ENCODE measurements around the gene TSPAN13. TPM values are rescaled to one million over a fixed set of nuclear protein-coding genes. Genes with fewer than 3 reads are reported as not detected.

TSPAN13 gene
- total RNA-seq, 4 donors from 2014 or later: 16.8 to 31.1 (median 28.2) TPM

DNA sequence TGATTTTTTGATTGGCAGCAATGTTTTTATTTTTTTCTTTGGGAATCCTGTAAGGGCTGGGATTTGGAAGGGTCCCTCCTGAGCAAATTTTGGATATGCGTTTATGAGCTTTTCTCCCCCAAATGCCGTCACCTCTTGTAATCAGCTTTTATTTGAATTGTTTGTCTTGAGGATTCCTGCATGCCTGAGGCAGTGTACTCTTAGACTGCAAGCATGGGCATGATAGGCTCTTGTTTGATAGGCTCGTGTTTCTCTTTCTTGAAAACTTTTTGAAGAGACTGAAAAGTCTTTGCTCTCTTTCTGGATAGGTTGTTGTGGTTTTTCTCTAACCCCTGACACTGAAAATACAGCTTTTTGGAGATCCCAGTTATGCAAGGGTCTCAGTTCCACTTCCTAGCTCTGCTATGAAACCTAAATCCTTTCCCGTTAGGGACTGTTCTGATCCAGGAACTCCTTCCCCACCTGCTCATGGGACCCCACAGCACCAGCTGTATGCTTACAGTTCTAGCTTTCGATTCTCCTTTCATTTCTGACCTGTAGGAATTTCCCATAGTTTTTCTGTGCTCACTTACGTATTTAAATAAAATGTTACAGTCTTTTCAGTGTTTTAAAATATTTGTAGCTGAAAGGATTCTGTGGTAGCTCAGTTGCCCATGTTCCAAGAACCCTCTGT lies 17.2 kb downstream of the TSPAN13 start:
- peaks cover 5 to 11% of the 10 kb centered on the region in 2 donors for H3K4me1 ChIP-seq
- no peak overlapping the region for H3K4me3 ChIP-seq (replicated peaks in 1 of 3)
- DNase-seq: peak in 1 of 2 donors; percentile 12
- H3K27me3 ChIP-seq: no peaks in the 10 kb centered on the region
- 56% methylated on average over 6 of the region's 6 CpGs for WGBS, 2 donors
- TF ChIP-seq POLR2A (IDR thresholded peaks at IDR 0.05): no peak
- TF ChIP-seq, protein P1, sequence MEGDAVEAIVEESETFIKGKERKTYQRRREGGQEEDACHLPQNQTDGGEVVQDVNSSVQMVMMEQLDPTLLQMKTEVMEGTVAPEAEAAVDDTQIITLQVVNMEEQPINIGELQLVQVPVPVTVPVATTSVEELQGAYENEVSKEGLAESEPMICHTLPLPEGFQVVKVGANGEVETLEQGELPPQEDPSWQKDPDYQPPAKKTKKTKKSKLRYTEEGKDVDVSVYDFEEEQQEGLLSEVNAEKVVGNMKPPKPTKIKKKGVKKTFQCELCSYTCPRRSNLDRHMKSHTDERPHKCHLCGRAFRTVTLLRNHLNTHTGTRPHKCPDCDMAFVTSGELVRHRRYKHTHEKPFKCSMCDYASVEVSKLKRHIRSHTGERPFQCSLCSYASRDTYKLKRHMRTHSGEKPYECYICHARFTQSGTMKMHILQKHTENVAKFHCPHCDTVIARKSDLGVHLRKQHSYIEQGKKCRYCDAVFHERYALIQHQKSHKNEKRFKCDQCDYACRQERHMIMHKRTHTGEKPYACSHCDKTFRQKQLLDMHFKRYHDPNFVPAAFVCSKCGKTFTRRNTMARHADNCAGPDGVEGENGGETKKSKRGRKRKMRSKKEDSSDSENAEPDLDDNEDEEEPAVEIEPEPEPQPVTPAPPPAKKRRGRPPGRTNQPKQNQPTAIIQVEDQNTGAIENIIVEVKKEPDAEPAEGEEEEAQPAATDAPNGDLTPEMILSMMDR (IDR thresholded peaks at IDR 0.05): no peak
- H3K9me3 ChIP-seq: no peaks in the 10 kb centered on the region
- H3K27ac ChIP-seq: peak overlapping the region in 1 of 3 donors; percentile 57
- no peaks in the 10 kb centered on the region for H3K36me3 ChIP-seq
- intact Hi-C loops (cut with DNase I): no loop called here

DNA sequence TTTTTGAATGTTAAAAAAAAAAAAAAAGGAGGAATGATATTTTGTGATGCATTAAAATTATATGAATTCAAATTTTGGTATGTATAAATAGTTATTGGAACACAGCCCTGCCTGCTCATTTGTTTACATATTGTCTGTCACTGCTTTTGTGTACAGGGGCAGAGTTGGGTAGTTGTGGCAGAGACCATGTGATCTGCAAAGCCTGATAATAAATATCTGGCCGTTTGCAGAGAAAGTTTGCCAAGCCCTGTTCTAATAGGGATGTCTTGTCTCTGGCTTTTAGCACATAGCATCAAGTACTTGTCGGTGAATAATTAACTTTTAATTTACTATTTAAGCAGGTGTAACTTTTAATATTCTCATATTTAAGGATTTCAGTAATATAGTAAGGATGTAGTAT lies 19.8 kb downstream of the TSPAN13 start:
- TF ChIP-seq POLR2A (IDR thresholded peaks at IDR 0.05): no peak
- TF ChIP-seq, protein P1 (IDR thresholded peaks at IDR 0.05): no peak
- WGBS, 2 donors: 72 to 77% methylated on average over 2 of the region's 2 CpGs
- Histone ChIP-seq H3K9me3 (no peaks in the 10 kb centered on the region), H3K4me3 (replicated peaks in 1 of 3) (no peak overlapping the region), H3K4me1 (peaks cover 5 to 11% of the 10 kb centered on the region in 2 donors), H3K27ac (no peak overlapping the region), H3K27me3 (no peaks in the 10 kb centered on the region), H3K36me3 (no peaks in the 10 kb centered on the region)
- DNase-seq: no peak
- intact Hi-C loops (cut with DNase I): no loop called here

DNA sequence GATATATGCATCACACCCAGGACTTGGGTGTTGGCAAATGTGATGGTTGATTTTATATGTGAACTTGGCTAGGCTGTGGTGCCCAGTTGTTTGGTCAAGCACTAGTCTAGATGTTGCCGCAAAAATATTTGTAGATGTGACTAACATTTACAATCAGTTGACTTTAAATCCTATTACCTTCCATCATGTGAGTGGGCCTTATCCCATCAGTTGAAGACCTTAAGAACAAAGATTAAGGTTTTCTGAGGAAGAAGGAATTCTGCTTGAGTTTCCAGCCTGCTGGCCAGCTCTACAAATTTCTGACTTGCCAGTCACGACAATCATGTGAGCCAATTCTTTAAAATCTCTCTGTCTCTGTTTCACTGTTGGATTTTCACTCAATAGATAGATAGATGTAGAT lies 20.3 kb downstream of the TSPAN13 start:
- Histone ChIP-seq H3K27ac (no peak overlapping the region), H3K4me1 (peaks cover 5 to 11% of the 10 kb centered on the region in 2 donors), H3K9me3 (no peaks in the 10 kb centered on the region), H3K27me3 (no peaks in the 10 kb centered on the region), H3K4me3 (replicated peaks in 1 of 3) (no peak overlapping the region), H3K36me3 (no peaks in the 10 kb centered on the region)
- WGBS, 2 donors: 91 to 97% methylated on average over 2 of the region's 2 CpGs
- no peak for TF ChIP-seq POLR2A (IDR thresholded peaks at IDR 0.05)
- TF ChIP-seq, protein P1 (IDR thresholded peaks at IDR 0.05): no peak
- DNase-seq: no peak
- intact Hi-C loops (cut with DNase I): no loop called here

DNA sequence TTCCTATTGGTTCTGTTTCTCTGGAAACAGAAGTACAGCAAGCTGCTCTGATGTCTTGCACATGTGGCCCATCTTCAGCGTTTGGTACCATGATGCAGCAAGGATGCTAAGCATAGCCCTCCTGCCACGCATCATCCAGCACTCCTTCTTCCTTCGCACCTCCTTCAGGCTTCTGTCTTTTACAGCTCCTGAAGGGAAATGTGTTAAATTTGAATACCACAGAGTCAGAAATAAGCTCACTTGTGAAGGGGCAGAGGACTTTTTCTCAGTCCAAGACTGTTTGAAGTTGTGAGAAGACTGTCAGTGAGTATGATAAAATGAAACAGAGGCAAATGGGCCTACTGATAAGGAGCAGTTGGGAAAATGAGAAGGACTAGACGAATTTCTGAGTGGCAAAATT lies 20.7 kb downstream of the TSPAN13 start:
- H3K9me3 ChIP-seq: no peaks in the 10 kb centered on the region
- DNase-seq: no peak
- H3K36me3 ChIP-seq: no peaks in the 10 kb centered on the region
- TF ChIP-seq, protein P1 (IDR thresholded peaks at IDR 0.05): no peak
- TF ChIP-seq POLR2A (IDR thresholded peaks at IDR 0.05): no peak
- H3K4me1 ChIP-seq: peaks cover 5 to 11% of the 10 kb centered on the region in 2 donors
- WGBS, 2 donors: 82 to 83% methylated on average over 4 of the region's 4 CpGs
- H3K4me3 ChIP-seq (replicated peaks in 1 of 3): no peak overlapping the region
- no peak overlapping the region for H3K27ac ChIP-seq
- intact Hi-C loops (cut with DNase I): no loop called here
- no peaks in the 10 kb centered on the region for H3K27me3 ChIP-seq

DNA sequence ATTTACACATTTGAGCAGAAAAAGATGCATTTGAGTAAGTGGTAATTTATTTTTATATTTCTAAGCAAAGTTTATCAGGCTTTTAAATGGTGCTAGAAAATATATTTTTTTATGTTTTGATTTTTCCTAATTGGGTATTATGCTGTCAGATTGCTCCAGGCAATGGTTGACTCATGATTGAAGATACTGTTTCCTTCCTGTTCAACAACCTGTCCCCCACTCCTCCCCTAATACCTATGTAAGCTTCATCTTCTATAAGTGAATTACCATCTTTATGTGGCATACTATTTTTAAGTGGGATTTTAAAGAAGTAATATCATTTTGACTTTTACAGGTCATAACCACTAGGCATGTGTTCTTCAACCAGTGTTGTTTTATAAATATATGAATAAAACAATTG lies 21.4 kb downstream of the TSPAN13 start:
- no peaks in the 10 kb centered on the region for H3K9me3 ChIP-seq
- H3K27me3 ChIP-seq: no peaks in the 10 kb centered on the region
- TF ChIP-seq POLR2A (IDR thresholded peaks at IDR 0.05): no peak
- TF ChIP-seq, protein P1 (IDR thresholded peaks at IDR 0.05): no peak
- DNase-seq: no peak
- H3K27ac ChIP-seq: no peak overlapping the region
- intact Hi-C loops (cut with DNase I): no loop called here
- peaks cover 5 to 11% of the 10 kb centered on the region in 2 donors for H3K4me1 ChIP-seq
- H3K4me3 ChIP-seq (replicated peaks in 1 of 3): no peak overlapping the region
- H3K36me3 ChIP-seq: no peaks in the 10 kb centered on the region

Data from thyroid gland (tissue), 4 donors.